ENCODE data around the gene SHCBP1L.

The SHCBP1L gene

DNA sequence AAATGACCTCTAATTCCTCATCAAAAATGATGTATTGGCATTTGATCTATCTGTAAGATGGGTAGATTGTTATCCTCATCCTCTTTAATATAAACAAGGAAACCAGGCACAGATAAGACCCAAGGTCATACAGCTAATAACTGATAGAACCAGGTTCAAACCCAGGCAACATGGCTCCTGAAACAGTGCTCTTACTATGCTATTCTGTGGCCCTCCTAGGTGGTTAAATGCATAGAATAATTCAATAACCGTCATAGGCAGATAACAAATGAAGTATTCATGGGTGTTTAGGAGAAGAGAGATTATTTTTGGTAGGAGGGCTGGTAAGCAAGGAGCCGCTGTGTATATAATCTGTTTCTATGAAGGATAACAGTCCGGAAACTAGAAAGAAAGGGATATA, 67.4 kb downstream of the SHCBP1L start:
- Histone ChIP-seq H3K4me2 (ENCODE audit: low read length) (no peak overlapping the region), H3K36me3 (ENCODE audit: insufficient read depth, low read length) (peaks cover 88% of the 10 kb centered on the region), H2AFZ (ENCODE audit: low read length) (no peak overlapping the region), H3K27ac (ENCODE audit: low read depth, low read length, poor library complexity, severe bottlenecking) (no peak overlapping the region), H3K9me2 (ENCODE audit: low read depth, low read length) (no peaks in the 10 kb centered on the region), H4K20me1 (ENCODE audit: insufficient read depth, low read length) (no peaks in the 10 kb centered on the region; the same call in 1 of the 2 replicates), H3K9ac (ENCODE audit: low read length) (no peak overlapping the region), H3K27me3 (ENCODE audit: insufficient read depth, low read length) (no peaks in the 10 kb centered on the region), H3K79me2 (ENCODE audit: insufficient read depth, low read length) (no peaks in the 10 kb centered on the region), H3K4me1 (ENCODE audit: insufficient read depth, low read length, severe bottlenecking) (no peaks in the 10 kb centered on the region), H3K9me3 (ENCODE audit: low read length) (no peaks in the 10 kb centered on the region), H3K4me3 (ENCODE audit: low read depth, low read length, poor library complexity, severe bottlenecking) (no peak overlapping the region), H3F3A (ENCODE audit: insufficient read depth, low read length) (0 out of 2 replicates have a peak, but pooled peaks cover 3% of the 10 kb centered on the region)
- TF ChIP-seq CTCF (IDR thresholded peaks at IDR 0.05; ENCODE audit: low read length) (no peak), EZH2 (IDR thresholded peaks at IDR 0.05; ENCODE audit: borderline replicate concordance, low read length) (no peak)

DNA sequence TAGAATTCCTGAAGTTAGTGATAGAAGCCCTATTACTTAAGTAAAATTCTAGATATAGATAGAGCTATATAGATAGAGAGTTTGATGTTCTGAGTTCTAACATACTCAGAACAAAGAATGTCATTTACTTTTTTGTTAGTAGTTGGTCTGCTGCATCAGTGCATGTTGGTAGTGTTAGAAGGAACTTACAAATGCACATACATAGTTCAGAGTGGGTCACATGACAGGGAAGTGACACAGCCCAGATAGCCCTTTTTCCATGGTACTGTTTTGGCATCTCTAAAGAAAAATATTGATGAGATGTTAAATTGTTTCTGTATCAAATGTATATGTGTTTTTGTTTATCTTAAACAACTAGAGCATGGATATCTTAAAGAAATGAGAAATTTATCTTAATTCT, 68.1 kb downstream of the SHCBP1L start:
- Histone ChIP-seq H3K9ac (ENCODE audit: low read length) (no peak overlapping the region), H4K20me1 (ENCODE audit: insufficient read depth, low read length) (no peaks in the 10 kb centered on the region; the same call in 1 of the 2 replicates), H3K4me1 (ENCODE audit: insufficient read depth, low read length, severe bottlenecking) (no peaks in the 10 kb centered on the region), H2AFZ (ENCODE audit: low read length) (no peak overlapping the region), H3K27me3 (ENCODE audit: insufficient read depth, low read length) (no peaks in the 10 kb centered on the region), H3K79me2 (ENCODE audit: insufficient read depth, low read length) (no peaks in the 10 kb centered on the region), H3K4me3 (ENCODE audit: low read depth, low read length, poor library complexity, severe bottlenecking) (no peak overlapping the region), H3K9me2 (ENCODE audit: low read depth, low read length) (no peaks in the 10 kb centered on the region), H3K9me3 (ENCODE audit: low read length) (no peaks in the 10 kb centered on the region), H3F3A (ENCODE audit: insufficient read depth, low read length) (0 out of 2 replicates have a peak, but pooled peaks cover 3% of the 10 kb centered on the region), H3K27ac (ENCODE audit: low read depth, low read length, poor library complexity, severe bottlenecking) (no peak overlapping the region), H3K36me3 (ENCODE audit: insufficient read depth, low read length) (peaks cover 96% of the 10 kb centered on the region), H3K4me2 (ENCODE audit: low read length) (no peak overlapping the region)
- TF ChIP-seq EZH2 (IDR thresholded peaks at IDR 0.05; ENCODE audit: borderline replicate concordance, low read length) = no peak
- no peak for TF ChIP-seq CTCF (IDR thresholded peaks at IDR 0.05; ENCODE audit: low read length)

GRCh38 chr1:182877842-182878241, 75.1 kb downstream of the SHCBP1L start:
- H3K4me1 ChIP-seq (ENCODE audit: insufficient read depth, low read length, severe bottlenecking) = no peaks in the 10 kb centered on the region
- H4K20me1 ChIP-seq (ENCODE audit: insufficient read depth, low read length) = no peaks in the 10 kb centered on the region; the same call in 1 of the 2 replicates
- no peaks in the 10 kb centered on the region for H3K27me3 ChIP-seq (ENCODE audit: insufficient read depth, low read length)
- H3K9ac ChIP-seq (ENCODE audit: low read length) = no peak overlapping the region
- no peaks in the 10 kb centered on the region for H3K79me2 ChIP-seq (ENCODE audit: insufficient read depth, low read length)
- H3K9me3 ChIP-seq (ENCODE audit: low read length) = no peaks in the 10 kb centered on the region
- no peak overlapping the region for H3K27ac ChIP-seq (ENCODE audit: low read depth, low read length, poor library complexity, severe bottlenecking)
- H3K9me2 ChIP-seq (ENCODE audit: low read depth, low read length) = no peaks in the 10 kb centered on the region
- TF ChIP-seq EZH2 (IDR thresholded peaks at IDR 0.05; ENCODE audit: borderline replicate concordance, low read length) (no peak), CTCF (IDR thresholded peaks at IDR 0.05; ENCODE audit: low read length) (no peak)
- no peak overlapping the region for H2AFZ ChIP-seq (ENCODE audit: low read length)
- peaks cover 100% of the 10 kb centered on the region for H3K36me3 ChIP-seq (ENCODE audit: insufficient read depth, low read length)
- H3K4me3 ChIP-seq (ENCODE audit: low read depth, low read length, poor library complexity, severe bottlenecking) = no peak overlapping the region
- H3K4me2 ChIP-seq (ENCODE audit: low read length) = no peak overlapping the region
- H3F3A ChIP-seq (ENCODE audit: insufficient read depth, low read length) = no peaks in the 10 kb centered on the region

All from OCI-LY1 (cell line).